Activated CD8-positive, alpha-beta memory T cell treated with anti-CD3 and anti-CD28 coated beads, Interleukin-2, amount 50 U/mL, for 24 hours (primary cell): ENCODE data around the gene YWHAQ.

Experiments
- DNase-seq: peaks from one replicate; pipeline ENCODE4 v3.0.0-alpha.2; 2020; ENCODE audit errors: extremely low read depth

YWHAQ gene

DNA sequence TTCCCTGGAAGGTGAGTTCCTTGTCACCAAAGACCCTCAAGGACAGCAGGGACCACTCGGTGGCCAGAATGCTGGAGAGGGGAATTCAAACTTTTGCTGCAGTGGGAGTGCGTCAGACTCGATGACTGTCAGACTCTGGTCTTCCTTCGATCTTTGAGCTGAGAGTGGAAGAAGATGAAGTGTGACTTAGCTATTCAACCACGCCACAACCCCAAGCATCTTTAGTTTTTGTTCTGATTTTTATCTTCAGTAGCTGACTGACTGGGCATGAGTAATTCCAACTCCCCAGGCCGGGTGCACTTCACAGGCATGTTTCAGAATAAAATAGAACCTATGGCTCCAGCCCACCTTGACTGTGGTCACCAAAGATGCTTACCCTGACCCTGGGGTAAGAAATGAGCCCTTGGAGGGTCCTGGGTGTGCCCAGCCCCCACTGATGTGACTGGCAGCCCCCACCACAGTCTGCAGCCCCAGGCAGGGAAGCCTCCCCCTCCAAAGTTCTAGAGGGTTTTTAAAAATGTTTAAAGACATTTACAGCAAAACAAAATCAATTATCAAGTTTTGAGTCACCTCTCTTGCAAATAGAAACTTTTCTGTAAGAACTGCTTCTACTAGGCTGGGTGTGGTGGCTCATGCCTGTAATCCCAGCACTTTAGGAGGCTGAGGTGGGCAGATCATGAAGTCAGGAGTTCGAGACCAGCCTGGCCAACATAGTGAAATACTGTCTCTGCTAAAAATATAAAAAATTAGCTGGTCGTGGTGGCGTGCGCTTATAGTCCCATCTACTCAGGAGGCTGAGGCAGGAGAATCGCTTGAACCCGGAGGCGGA is 24.9 kb upstream of the YWHAQ start:
- DNase-seq: no peak

DNA sequence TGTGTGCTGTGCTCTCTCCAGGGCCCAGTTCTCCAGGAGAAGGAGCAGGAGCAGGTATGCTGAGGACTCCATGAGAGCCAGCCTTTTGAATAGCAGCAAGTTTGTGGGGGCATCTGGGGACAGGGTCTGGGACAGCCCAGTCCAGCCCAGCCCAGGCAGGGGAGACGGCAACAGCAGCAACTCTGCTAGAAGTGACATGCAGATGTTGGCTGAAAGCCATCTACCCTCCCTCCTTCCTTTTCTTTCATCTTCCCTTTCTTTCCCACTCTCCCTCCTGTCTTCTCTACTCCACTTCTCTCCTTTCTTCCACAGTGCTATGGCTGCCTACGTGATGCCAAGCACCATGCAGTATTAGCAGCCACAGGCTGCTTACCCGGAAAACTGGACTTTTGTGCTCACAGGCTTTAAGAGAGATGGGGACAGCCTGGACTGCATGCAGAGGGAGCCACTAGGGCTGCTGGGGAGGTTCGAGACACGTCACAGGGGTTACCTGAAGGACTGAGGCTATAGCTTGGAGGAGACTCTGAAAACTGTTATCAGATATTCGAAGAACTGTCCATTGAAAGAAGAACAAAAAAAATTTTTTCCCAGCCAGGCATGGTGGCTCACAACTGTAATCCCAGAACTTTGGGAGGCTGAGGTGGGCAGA is 23.8 kb upstream of the YWHAQ start:
- no peak for DNase-seq

DNA sequence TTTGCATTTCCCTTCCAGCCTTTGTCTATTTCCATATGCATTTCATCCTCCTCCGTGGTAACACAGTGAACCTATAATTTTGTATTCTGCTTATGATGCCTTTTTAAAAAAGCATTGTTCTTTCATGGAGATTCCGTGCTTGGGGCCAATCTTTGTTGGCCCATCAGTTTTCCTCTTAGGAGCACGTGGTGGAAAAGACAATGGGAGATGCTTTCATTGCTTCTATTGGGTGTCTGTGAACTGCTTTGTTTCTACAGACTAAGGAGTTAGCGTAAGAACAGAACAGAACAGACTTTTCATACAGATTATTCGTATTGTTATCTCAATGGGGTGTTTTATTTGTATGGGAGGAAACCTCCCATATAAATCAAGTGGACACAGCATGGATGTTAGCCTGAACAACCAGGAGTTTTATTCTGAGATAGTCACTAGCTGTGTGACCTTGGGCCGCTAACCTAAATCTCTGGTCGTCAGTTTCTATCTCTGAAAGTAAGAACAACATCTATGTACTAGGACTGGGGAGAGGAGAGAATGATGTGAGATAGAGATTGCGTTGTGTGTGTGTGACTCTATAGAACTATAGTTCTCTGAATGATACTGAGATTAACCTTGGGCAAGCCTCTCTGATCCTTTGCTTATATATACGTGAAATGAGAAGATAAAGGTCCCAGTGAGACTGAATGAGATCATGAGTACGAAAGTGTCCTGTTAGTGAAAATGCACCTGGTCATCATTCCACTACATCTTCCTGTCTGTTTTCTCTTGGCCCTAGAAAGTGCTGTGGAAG is 22.9 kb upstream of the YWHAQ start:
- DNase-seq: no peak

DNA sequence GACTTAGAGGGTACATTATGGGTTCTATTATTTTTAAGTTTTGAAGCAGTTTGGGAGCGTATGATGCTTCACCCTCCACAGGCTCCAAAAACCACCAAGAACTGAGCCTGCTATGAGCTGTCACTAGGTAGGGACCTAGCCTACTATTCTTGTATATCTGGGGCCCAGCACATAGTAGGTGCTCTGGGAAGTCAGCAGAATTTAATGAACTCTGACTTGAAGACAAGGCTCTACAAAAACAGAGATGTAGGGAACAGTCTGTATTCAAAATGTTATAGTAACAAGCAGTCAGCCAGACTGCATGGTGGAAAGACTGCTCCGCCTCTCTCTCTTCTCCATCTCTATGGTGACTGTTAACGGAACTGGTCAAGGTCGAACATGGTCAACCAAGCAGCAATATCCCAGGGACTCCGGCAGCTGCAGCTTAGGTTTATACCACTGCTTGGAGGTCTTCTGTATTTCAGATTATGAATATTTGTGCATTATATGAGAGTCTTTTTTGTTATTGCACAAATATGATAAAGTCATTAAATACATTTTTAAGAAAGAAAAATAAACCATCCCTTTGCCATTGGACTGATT is 22.2 kb upstream of the YWHAQ start:
- DNase-seq: no peak

DNA sequence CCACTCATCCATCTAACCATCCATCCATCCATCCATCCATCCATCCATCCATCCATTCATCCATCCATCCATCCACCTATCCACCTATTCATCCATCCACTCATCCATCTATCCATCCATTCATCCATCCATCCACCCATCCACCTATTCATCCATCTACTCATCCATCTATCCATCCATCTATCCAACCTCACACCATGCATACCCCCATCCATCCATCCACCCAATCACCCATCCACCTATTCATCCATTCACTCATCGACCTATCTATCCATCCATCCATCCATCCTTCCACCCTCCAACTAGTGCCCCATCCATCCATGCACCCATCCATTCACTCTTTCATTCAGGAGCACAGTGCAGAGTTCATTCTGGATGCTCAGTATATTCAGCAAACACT is 21.5 kb upstream of the YWHAQ start:
- no peak for DNase-seq

DNA sequence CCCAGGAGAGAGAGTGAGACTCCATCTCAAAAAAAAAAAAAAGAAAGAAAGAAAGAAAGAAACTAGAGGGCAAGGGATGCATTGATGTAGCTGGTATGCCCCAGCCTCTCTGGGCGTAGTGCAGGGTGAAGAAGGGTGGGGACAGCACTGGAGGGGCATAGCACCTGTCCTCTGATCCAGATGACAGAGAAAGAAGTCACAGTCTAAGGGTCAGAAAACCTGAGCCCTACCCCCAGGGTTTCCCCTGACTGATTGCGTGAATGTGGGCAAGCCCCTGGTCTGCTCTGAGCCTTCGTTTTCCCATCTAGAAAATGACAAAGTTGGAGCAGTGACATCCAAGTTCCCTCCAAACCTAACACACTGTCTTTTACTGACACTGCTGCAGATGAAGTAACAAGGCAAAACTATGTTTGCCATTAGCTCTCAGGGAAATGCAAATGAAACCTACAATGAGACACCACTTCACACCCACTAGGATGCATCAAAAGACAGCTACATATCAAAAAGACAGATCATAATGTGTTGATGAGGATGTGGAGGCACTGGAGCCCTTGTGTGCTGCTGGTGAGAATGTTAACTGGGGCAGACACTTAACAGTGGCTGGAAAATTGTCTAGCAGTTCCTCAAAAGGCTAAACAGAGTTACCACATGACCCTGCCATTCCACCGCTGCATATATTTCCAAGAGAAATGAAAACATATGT is 19.5 kb upstream of the YWHAQ start:
- no peak for DNase-seq

DNA sequence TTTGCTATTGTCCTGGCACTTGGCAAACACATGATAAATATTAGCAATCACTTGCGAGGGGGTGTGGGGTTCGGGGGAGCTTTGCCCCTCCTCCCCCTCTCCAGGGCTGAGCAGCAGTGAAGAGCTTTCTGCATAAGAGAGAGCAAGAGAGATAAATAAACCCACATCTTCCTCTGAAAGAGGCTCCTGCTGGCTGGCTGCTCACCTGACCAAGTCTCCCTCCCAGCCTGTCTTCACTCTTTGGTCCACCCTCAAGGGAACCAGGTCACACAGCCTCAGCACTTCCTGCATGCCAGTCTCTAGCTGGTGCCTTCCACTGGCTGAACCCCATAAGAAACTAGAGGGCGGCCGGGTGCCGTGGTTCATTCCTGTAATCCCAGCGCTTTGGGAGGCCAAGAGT is 18.5 kb upstream of the YWHAQ start:
- no peak for DNase-seq

DNA sequence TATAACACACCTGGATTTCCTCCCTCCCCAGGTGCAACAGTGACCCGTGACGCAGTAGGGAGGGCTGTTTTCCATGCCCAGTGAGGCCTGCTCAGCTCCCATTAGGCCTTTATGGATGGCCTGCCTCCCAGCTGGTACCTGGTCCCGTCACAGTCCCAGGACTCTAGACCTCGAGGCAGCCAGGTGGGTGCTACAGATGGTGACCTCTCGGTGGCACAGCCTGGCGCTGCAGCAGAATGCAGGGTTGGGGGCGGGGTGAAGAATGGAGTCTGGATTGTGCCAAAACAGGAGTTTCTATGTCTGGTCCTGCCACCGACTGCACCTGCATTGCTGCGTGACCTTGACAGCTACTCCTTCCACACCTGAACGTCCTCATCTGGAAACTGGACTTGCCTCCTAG is 18.0 kb upstream of the YWHAQ start:
- DNase-seq: no peak

DNA sequence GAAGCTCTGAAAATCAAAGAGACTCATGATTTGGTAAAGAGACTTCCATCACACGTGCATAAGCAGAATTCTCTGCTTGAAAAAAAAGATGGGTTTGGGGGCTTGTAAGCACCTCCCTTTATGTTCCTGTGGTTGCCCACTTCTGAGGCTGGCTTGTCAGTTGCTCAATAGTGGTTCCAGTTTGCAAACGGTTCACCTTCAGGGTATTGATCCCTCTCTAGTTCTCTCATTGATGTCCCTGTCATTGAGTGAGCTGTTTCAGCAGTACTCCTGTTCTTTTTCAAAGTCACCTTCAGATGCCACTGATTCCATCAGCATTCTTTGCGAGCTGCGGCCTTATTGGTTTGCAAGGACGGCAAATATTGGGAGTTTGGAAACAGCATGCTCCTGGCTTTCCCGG is 17.1 kb upstream of the YWHAQ start:
- DNase-seq: no peak

DNA sequence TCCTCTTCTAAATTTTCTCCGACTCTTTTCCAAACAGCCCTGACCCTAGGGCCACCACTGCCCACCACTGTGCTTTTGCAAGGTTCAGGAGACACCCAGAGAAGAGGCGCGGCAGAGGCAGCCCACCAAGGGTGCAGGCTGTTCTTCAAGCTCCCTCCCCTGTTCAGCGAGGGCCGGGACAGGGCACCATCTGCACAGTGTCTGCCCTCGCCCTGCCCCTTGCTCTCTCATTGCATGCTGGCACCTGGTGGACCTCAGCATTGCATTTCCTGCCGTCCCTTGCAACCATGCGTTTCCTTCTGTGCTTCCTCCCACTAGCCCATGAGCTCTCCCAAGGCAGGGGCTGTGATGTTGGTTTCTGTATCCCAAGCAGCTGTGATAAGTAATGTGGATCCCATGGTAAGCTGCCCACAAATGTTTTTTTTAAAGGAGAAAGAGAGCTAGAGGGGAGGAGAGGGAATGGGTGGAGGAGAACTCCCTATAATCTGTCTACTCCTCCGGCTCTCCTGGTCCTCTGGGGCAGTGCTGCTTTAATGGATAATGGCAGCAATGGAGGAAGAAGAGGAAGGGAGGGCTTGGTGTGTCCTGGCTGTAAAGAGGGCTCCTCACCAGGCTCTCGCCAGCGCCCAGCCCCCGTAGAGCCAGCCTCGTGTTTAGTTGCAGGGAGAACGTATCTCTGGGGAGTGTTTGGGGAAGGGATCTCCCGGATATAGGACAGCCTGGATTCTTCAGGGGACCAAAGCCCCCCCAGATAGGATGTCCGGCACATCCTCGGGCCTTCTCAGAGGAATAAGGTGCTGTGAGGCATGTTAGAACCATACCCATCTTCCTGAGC is 15.6 kb upstream of the YWHAQ start:
- DNase-seq: no peak

DNA sequence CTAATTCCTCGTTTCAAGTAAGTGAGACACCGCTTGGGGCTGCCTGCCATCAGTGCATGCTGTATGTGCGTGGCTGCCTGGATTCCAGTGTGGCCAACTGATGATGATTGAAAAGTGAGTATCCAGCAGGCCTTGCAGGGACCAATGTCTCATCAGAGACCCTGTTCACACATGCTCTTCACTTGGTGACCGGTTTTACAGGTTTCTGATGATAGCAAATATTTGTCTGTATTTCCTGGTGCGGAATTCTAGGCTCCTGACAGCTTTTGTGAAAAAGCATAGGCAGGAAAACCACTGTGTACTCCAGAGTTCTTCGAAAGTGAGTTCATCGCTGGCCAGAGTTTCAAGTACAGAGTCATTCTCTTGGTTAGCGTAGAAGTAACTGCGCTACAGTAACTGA is 13.8 kb upstream of the YWHAQ start:
- DNase-seq: no peak

DNA sequence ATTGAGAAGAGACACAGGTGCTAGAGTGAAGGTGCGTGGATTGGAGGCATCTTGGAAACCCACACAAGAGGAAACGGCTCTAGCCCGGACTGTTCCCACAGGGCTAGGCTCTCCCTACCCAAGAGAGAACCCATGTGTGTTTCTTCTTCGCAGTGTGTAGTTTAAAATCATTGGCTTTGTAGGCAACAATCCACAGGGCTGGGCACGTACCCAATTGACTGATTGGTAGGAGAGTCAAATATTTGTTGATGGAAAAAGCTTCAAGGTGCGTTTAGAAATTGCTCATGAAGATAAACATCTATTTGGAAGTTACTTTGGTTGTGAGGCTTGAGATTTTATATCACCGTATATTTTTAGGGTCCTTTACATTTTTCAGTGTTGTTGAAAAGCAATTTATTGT is 13.2 kb upstream of the YWHAQ start:
- DNase-seq: no peak

DNA sequence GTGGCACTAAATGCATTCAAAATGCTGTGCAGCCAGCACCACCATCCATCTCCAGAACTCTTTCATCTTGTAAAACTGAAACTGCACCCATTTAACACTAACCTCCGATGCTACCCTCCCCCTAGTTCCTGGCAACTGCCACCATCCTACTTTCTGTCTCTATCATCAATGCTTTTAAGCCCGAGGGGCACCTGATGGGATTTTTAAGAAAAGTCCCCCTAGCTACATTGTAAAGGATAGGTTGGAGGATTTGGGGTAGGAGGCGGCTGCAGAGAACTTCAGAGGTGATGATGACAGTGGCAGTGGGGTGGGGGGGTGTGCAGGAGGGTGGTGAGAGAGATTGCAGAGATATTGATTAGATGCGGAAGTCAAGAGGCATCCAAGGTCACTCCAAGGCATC is 10.8 kb upstream of the YWHAQ start:
- no peak for DNase-seq

DNA sequence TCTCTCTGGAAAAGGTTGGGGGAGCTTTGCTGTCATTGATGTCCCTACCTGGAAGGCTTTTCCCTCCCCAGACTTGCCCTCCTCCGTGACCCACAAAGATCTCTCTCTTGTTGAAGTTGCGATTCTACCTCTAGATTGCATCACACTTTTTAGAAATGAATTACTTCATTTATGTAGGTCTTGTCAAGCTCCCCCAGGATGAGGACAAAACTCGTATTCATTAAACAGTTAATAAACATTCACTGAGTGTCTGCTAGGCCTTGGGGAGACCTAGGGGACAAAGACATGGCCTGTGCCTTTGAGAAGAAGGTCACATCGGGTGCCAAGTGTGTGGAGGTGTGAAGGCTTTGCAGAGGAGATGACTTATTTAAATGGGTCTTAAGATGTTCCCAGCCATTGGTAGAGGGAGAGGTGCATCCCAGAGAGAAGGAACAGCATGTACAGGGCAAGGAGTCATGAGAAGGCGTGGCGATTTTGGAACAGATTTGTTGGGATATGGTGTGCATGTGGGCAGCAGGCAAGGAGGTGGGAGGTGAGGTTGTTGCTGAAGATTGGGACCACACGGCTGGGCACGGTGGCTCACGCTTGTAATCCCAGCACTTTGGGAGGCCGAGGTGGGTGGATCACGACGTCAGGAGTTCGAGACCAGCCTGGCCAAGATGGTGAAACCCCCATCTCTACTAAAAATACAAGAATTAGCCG is 9.8 kb upstream of the YWHAQ start:
- no peak for DNase-seq

DNA sequence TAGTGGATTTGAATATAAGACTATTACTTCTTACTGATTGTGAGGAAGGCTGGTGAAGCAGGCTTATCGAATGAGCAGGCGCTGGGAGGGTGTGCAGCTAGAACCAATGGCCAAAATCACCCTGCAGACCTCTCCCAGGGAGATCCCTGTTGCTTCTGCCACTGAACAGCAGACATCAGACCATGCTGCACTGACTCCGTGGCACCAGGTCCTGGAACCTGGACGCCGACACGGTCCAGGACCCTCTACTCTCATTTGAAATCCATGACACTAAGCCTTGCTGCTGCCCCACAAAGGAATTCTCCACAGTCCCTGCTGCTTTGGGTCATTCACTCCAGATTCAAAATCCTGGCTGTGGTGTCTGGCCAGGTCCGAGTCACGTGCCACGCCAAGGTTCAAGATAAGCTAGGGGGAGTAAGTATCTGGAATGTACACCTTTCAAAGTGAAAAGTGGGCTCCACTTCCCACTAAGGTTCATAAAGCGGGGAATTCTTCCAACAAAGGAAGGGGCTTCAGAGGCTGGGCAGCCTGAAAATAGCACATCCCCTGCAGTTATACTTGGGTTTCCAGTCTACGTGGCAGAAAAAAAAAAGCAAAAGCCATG is 9.0 kb upstream of the YWHAQ start:
- no peak for DNase-seq

DNA sequence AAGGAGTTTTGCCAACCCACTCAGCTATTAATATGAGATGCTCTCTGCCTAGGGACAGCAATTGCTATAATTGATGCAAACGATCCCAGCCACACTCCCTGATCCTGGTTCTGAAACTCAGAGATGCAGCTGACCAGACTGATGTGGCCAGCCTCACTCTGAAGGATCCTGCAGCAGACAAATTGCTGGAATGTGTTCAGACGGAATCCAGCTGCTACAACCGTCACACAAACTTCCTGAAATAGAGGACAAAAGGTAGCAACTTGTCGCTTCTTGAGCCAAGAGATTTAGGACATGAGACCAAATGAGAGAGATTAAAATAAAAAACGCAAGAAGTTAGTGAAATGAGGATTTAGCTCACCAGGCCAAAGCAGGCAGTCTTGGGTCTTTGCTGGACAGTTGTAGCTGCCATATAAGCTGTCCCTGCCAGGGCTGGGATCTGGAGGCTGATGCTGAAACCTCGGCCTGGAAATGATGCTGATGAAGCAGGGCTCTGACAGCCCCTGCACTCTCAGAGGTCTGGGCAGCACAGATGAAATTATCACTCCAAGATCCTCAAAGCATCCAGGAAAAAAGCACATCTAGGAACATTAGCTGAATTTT is 8.3 kb upstream of the YWHAQ start:
- DNase-seq: no peak

DNA sequence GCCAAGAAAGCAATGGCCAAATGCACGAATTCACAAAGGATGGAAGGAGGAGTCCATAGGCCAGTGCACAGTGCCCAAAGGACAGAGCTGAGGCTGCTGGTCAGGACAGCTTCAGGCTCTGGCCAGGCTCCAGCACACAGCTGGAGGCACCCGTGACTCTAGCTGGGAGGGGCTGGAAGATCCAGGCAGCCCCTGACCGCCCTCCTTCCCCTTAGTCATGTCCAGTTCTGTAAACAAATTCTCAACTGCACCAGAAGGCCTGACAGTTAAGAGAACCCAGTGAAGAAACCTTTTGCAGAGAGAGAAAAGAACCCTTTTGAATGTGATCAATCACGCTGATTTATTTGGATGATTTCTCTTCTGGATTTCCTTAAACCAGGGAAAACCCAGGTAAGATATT is 7.7 kb upstream of the YWHAQ start:
- no peak for DNase-seq

DNA sequence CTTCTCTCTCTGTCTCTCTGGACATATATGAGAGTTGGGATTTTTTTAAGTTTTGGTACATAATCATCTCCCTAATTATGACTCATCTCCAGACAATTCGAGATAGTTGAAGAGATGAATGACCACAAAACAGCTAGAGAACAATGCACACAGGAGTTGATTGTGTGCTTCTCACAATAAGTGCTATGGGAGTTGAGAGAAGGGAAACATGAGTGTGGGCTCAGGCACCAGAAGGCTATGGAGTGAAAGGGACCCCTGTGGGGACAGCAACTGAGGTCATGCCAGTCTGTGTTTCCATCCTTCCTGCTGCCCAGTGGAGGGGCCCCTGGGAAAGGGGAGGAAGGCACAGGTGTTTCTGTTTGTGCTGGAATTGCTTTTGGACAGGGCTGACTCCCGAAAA is 6.5 kb upstream of the YWHAQ start:
- DNase-seq: no peak

DNA sequence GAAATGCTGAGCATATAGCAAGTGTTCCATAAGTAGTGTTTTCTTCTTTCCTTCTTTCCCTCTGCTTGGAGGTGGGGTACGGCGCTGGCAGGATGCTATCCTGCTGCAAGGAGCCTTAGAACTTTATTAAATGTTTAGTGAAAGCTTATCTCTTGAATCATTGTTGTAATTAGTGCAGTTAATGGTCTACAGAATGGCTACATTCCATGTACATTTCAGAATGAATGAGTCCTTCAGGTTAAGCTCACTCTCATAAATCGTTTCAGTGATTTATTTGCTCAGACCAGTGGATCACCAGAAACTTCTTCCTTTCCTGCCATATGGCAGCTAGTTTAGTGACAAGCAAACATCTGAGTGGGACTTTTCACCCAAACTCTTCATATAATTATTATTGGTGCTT is 3.3 kb upstream of the YWHAQ start:
- DNase-seq: no peak
